Left colon (tissue), 2 donors: Measurements from ENCODE around the gene RAB2B. TPM values are rescaled to one million over a fixed set of nuclear protein-coding genes. Genes with fewer than 3 reads are reported as not detected.

Experiments used
- ATAC-seq: fragments of 200-7000 bp; cut with Tn5 transposase; one replicate; pipeline ENCODE4 v1.9.1; 2020; ENCODE audit warnings: mild to moderate bottlenecking, moderate library complexity
- DNase-seq, 2 donors: peaks; one replicate each; pipeline ENCODE4 v3.0.0-alpha.2; 2020
- intact Hi-C, 2 donors: fragments of 100-400 bp; cut with DNase I in 1 of 2; cut with micrococcal nuclease in 1 of 2; formaldehyde crosslinking; loops; one replicate each; pipeline versions ENCODE4 v1.11.2 to v1.14.0; 2022; cut with DNase I, micrococcal nuclease
- long read RNA-seq: library from polyadenylated mRNA; unstranded; transcript quantifications from one replicate; pipeline ENCODE4 v2.0.0, GENCODE V29; 2021
- total RNA-seq, 2 donors: library from RNA; stranded (reverse); fragmentation: NEBNext Ultra II Directional; extraction: Animal tissue kit (Norgen Biotek cat#: 25700); gene quantifications; one replicate each; pipeline ENCODE4 v1.2.1, GENCODE V29; 2021
- donor health status: DM: no; HTN: no; CAD: no.
- donor health status: DM: yes; HTN: yes; CAD: no.

The RAB2B gene
- total RNA-seq, result 10 to 100 TPM; 13.3 to 16.0 TPM
- long read RNA-seq, partial matches to known transcripts, result 0 of 1 reads
- long read RNA-seq, other reads (novel, unspliced or antisense), result 1 of 1 reads

DNA sequence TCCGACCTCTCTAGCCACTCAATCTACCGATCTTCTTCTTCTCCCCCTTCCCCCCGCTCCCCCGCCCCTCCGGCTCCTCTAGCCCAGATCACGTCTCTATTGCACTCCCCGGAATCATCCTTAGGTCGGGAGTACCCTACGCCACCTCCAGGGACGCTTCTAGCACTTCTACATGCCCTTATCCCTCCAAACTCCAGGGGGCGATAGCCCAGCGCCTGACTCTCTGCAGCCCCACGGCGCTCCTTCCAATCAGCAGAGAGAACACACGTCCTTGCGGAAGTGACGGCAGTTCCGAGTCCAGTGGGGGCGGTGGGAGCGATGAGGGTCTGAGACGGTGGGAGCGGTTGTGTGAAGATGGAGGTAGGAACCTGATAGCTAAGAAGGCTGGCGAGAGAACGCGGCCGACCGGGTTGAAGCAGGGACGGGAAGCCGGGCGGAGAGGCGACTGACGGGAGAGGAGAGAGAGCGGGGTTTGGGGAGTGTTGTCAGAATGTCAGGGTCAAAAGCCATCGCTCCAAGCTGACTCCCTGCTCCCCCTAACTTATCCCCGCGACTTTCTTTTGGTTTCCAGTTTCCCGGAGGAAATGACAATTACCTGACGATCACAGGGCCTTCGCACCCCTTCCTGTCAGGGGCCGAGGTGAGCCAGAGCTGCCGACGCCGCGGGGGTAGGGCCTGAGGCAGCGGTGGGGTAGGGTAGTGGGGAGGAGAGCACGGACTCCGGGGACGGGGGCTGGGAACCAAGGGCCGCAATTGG lies at the start of gene RAB2B, which contains the start of gene TOX4:
Gene RAB2B (minus strand): TSS at position 35 of the 757 bp plus-strand sequence. CDS start 87 bp downstream, outside the sequence.
Gene TOX4 (plus strand): TSS at position 271 of the 757 bp plus-strand sequence. CDS start 84 bp downstream, at position 355.
- ATAC-seq, result peak; percentile 91
- intact Hi-C loops, result no loop called here
- peak; percentile 94 to 97 for DNase-seq

DNA sequence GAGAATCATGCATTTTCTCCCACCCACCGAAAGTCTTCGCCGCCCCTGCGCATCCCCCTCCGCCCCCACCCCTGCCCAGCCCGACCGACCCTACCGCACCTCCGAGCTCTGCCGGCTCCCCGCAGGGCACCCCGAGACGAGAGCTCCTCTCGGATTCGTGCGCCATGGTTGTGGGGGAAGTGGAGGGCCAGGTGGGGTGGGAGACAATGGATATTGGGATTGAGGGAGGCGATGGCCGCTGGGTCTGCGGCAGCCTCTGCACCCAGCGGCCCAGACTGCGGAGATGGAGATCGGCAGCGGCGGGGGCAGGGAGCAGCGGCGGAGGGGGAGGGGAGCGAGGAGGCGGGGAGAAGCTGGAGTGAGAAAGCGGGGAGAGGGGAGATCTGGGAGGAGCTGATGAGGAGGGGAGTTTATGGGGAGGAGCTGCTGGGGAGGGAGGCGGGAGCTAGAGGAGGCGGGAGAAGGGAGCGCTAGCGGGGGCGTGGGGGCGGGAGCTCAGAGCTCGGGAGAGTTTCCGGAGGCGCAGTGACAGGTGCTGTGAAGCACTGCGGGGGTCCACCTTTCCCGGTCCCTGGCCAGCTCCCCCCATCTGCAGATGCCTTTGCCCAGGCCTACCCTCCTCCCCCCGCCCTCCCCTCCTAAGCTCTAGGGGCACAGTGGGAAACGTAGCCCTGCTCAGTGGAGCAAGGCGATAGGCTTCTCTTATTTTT lies 49.4 kb upstream of the RAB2B start, which contains the start of gene SALL2:
Gene SALL2 (minus strand): TSS at position 385 of the 710 bp plus-strand sequence. CDS start 219 bp downstream, at position 166.
- intact Hi-C loops, result no loop called here
- ATAC-seq (peak; percentile 70), DNase-seq (peak; percentile 55 to 78)

DNA sequence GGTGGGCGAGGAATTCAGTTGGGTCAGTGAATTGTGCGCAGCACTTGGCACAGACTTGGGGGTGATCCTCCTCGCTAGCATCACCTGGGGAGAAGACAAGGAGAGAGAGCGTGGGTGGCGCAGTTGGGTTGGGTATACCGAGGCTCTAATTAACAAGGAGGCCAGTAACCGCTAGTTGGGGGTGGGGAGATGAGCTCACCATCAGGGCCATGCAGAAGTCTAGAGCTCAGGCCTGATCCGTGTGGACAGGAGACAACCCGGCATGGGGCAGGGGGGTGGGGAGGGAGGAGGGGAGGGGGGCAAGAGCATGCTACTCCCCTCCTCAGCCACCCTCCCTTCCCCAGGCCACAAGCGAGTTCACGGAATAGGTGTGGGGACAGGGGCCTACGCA lies 48.8 kb upstream of the RAB2B start:
- ATAC-seq, result no peak
- intact Hi-C loops, result no loop called here
- no peak for DNase-seq

DNA sequence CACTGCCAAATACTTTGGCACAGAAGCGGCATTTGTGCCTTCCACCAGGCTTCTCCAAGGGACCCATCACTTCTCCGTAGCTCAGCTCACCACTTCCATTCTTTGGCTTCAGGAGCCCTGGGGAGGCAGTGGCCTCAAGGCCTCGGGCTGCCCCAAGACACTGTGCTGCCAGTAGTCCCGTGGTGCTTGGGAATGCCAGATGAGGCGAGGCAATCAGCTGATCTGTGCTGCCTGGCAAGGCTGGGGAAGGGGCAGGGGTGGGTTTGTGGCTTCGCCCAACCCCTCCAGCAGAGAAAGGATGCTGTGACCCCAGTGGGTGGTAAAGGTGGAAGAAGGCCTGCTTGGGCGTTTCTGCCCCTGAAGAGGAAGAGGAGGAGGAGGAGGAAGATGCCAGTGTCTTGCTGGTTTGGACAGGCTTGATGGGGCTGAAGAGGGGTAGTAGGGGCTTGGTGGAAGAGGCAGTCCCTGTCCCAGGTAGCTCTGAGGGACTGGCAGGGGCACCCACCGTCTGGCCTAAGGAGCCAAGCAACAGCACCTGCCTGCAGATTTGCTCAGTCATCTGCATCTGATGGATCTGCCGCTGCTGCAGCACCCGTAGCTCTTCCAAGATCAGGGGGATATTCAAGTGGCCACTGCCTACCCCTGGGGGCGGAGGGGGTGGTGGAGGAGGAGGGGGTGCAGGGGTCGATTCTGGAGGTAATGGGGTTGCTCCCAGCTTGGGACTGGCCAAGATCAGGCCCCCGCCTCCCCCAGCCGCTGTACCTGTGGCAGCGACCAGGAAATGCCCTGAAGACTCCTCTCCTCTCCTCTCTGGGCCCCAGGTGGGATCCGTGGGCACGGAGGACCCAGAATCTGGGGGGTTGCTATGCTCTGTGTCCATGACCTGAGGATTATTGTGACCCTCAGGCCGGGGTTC lies 48.1 kb upstream of the RAB2B start:
- intact Hi-C loops, result no loop called here
- DNase-seq (no peak), ATAC-seq (no peak)

DNA sequence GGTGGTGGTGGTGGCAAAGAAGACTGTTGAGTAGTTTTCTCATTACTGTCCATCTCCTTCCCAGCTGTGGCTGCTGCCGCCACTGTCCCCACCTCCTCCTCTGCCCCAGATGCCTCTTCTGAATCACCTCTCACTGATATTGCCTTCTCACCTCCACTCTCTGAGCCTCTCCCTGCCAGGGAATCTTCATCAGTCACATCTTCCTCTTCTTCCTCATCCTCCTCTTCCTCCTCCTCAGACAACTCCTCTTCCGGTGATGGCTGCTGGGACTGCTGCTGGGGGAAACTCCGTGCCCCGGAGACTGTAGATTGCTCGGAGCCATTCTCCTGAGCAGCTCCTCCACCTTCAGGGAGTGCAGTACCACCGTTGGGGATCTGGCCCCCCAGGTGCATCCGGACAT lies 46.4 kb upstream of the RAB2B start:
- intact Hi-C loops, result no loop called here
- DNase-seq (no peak), ATAC-seq (no peak)

DNA sequence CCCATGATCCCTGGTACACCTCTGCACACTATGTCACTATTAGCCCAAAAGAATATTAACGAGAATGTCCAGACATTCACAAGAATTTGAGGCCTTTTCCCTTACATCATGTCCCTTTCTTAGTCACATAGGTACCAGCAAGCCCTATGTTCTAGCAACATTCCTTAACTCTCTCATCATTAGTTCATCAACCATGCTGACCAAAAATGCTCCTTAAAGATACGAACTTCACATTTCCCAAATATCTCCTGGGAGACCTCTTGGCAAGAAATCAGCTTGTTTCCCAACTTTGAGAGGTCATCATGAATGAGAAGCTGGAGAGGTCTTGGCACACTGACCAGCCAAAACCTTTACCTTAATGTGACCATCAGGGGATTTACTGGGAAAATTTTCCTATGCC lies 44.7 kb upstream of the RAB2B start:
- intact Hi-C loops, result no loop called here
- ATAC-seq (no peak), DNase-seq (no peak)

DNA sequence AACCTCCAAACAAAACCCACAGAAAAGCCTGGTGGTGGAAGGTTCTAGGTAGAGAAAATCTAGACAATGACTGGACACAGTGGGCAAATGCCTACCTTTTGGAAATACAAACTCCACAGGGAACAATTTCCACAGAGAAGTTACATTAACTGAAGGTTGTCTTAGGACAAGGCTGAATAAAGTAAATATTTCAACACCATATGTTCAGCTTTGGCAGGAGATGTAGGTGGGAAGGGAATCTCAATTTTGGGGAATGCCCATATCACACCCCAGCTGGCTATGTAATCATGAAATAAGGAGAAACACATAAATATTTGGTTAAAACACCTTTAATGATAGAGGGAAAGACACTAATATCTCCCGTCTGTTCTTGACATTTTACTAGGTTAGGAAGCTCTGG lies 44.0 kb upstream of the RAB2B start:
- intact Hi-C loops, result no loop called here
- no peak for DNase-seq
- ATAC-seq, result no peak

DNA sequence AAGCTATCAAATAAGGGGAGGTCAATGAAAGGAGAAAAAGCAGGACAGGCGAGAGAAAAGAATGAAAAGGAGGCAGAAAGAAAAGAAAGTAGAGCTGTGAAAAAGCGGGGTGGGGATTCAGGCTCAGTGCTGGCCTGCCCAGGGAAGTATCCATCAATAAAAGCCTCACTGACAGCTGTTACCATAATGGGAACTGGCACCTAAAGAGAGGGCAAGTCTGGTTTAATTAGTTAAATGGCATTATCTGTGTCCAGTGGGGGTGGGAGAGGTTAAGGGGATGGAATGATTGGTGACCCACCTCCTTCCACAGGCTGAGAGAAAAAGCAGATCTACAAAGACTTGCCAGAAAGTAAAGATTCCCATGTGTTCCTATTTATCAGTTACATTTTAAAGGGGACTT lies 42.0 kb upstream of the RAB2B start:
- no peak for DNase-seq
- no peak for ATAC-seq
- intact Hi-C loops, result no loop called here

DNA sequence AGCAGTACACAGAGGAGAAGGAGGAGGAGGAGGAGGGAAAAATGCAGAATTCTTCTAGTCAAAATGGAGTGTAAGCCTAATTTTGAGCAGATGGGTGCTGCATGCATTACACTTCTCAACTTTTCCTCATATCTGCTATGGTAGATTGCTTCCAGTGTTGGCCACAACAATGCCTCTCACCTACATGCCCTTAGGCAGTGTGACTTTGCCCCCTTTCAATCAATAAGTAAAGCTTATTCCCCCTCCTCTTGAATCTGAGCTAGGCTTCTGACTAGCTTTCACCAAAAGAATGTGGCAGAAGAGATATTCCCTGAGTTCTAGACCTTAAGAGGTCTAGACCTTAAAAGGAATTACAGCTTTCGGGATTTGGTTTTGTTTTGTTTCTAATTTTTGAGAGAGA lies 37.6 kb upstream of the RAB2B start:
- DNase-seq (no peak), ATAC-seq (no peak)
- intact Hi-C loops, result no loop called here

DNA sequence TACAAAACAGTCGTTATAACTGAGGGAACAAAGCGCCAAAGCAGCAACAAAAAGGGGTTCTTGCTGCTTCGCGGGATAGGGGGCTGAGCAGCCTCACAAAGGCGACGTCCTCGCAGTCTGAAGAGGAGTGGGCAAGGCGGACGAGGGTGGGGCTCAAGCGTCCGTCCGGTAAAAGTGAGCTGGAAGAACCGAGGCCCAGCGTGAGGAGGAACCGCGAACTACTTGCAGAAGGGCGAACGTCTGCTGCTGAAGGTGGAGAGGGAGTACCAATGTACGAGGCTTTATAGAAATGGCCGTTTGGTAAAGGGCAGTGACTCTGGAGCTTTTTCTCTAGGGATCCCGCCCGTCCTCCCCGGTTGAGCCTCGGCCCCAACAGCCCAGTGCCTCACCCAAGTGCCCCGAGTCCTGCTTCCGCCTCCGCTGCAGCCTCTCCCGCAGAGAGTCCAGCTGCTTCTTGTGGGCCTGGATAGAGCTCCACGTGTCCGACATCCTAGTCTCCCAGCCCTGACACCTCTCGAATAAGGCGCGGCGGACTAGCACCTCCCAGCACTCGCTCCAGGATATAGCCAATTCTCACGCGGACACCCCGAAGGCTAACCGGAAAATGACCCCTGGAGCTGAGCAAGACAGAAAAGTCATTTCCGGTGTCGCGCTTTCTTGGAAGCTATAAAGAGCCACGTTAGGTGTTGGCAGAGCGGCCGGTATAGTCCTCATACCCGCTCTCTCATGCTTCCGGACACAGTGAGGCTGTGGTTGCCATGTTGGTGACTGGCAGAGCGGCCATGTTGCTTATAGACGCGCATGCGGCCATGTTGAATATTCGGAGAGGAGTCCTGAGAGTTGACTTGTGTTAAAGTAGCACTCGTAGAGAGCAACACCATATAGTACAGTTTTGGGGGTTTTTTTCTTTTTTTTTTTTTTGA lies 34.2 kb upstream of the RAB2B start, which contains the start of gene METTL3:
Gene METTL3 (minus strand): TSS at position 606 of the 923 bp plus-strand sequence. CDS start 117 bp downstream, at position 489.
- DNase-seq (peak; percentile 95 to 98), ATAC-seq (peak; percentile 97)
- intact Hi-C loops, result no loop called here

DNA sequence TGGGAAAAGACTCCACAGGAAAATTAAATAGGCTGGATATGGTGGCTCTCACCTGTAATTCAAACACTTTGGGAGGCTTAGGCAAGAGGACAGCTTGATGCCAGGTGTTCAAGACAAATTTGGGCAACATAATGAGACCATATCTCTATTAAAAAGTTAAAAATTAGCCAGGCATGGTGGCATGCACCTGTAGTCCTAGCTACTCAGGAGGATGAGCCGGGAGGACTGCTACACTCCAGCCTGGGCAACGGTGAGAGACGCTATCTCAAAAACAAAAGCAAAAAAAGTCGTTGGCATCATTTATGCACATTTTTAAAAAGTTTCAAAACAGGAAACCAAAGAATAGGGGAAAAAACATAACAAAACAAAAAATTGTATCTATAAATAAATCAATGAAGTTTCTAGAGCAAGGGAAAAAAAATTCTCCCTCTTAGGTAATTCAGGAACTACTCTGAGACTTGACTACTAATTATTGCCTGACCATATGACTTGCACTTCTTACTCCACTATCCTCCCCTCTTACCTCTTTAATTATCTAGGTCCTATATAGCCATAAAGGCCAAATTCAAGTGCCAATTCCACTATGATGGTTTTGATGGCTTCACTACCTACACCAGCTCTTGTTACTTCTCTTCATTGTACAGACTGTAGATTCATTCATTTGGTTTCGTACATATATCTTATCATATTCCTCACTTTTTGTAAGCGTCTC lies 32.8 kb upstream of the RAB2B start:
- DNase-seq, result no peak
- no peak for ATAC-seq
- intact Hi-C loops, result no loop called here

DNA sequence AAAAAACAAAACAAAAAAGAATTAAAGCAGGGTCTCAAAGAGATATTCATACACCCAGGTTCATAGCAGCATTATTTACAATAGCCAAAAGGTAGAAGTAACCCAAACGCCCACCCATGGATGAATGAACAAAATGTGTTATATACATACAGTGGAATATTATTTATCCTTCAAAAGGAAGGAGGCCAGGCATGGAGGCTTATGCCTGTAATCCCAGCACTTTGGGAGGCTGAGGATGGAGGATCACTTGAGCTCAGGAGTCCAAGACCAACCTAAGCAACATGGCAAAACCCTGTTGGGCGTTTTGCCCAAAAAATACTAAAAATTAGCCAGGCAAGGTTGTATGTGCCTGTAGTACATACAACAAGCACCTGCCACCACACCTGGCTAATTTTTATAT lies 29.8 kb upstream of the RAB2B start:
- intact Hi-C loops, result no loop called here
- no peak for ATAC-seq
- no peak for DNase-seq

DNA sequence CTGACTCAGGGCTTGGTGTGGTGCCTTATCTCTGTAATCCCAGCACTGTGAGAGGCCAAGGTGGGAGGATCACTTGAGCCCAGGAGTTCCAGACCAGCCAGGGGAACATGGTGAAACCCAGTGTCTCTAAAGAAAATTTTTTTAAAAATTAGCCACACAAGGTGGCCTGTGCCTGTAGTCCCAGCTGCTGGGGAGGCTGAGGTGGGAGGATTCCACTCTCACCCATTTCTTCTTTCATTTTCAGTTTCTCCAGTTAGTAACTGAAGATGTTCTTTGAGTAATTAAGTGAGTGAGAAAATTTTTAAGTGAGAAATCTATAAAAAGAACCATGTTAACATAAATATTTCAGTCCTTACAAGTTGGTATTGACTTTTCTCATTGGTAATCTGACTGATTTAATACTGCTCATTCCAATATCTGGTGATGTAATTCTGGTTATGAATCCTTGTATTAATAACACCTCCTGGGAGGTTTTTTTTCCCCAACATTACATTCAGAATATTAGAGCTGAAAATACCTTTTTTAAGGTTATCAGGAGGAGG lies 28.3 kb upstream of the RAB2B start:
- ATAC-seq, result no peak
- DNase-seq, result no peak

DNA sequence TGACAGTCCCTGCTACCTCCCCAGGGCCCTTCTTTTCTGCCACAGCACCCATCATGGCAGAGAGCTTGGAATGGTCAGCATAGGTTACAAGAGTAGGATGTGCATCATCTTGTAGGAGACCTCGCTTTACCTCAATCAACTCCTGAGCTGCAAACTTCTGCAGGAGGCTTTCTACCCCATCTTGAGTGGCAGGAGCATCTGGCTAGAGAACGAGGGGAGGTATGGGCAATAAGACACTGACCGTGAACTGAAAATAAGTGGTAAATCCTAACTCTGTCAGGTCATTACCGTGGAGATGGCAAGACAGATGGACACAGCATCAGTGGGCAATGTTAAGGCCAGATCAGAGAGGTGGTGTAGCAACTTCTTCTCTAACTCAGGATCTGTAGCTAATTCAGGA lies 26.6 kb upstream of the RAB2B start:
- no peak for DNase-seq
- no peak for ATAC-seq
- intact Hi-C loops, result no loop called here

More for the DNA sequence above, 28.3 kb upstream of the RAB2B start:
- intact Hi-C loops, result no loop called here

DNA sequence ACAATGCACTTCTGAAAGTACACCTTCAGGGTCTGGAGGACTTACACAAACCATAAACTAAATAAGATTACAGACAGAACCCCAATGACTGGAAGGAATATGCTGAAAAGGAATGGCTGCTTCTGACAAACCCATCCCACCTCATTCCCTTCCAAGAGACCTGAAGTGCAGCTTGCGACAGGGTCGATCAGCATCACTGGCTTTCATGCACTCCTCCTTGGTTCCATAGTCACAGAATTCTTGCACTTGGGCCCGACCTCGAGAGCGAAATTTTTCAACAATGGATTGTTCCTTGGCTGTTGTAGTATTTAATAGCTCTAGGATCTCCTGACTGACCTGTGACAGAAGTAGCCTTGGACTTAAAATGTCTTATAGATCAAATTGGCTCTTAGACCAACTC lies 24.8 kb upstream of the RAB2B start:
- intact Hi-C loops, result no loop called here
- ATAC-seq (no peak), DNase-seq (no peak)

DNA sequence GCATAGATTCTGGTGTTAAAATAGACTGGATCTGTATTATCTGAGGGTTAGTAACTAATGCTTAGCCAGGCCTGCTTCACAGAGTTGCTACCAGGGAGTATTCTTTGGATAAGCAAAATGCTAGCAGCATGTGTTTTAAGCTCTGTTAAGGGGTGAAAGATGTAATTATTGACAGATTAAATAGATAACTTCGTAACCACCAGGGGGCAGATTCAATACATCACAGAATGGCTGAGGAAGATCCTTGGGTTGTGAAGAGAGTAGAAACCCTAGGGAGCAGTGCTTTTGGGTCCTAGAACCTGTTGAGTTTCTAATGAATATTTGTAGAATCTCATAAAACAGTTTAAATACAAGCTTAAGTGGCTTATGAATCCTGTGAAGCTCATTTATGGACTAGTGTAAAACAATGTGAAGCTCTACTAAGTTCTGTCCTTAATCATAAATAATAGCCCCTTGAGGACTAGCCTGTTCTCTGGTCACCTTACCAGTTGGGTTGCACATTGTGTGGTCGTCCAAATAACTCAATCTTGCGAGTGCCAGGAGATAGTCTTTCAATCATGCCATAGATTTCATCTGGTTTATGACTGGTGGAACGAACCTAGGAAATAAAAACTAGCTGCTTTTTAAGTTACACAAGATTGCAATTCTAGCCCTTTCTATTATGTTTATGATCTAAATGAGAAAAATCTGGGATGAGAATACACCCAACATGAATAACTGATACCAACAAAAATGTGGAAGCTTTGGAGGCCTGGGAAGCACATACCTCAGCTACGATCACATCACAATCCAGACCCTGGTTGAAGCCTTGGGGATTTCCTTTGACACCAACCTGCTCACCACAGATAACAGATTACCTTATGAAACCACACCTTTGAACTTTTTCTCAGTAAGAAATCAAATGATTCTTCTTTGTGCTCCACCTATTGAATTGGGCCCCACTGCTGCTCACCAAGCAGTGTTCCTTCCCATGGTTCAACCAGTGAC lies 22.1 kb upstream of the RAB2B start:
- DNase-seq (no peak), ATAC-seq (peak; percentile 63)
- intact Hi-C loops, result no loop called here
